HG02623 (cell line): ENCODE measurements around the gene SYT14.
"Not testable (repeated sequence)": the region's sequence is repeated elsewhere in the genome, so short reads cannot be mapped to it uniquely, and the experiment has no call there.

Experiments
- ATAC-seq: cut with Tn5 transposase; IDR thresholded peaks from one replicate; pipeline ENCODE4 v1.9.1; 2021; ENCODE audit warnings: moderate library complexity; ENCODE audit not compliant: unreplicated experiment

Gene SYT14

DNA sequence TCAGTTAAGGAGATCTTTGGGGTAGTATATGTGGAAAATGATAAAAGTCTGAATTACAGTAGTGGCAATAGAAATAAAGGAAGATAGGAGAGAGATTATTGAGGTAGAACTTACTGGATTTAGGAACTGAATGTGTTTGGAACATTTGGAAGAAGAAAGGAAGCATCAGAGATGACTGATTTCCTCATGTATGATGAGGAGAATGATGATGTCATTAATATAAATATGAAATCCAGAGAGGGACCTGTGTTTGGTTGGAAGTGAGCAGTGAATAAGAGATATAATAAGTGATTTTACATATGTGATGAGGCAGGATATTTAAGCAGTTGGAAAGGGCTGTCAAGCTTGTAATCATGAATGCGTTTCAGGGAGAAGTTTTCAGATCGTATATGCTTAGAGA, 86.3 kb downstream of the SYT14 start:
- ATAC-seq = no peak

DNA sequence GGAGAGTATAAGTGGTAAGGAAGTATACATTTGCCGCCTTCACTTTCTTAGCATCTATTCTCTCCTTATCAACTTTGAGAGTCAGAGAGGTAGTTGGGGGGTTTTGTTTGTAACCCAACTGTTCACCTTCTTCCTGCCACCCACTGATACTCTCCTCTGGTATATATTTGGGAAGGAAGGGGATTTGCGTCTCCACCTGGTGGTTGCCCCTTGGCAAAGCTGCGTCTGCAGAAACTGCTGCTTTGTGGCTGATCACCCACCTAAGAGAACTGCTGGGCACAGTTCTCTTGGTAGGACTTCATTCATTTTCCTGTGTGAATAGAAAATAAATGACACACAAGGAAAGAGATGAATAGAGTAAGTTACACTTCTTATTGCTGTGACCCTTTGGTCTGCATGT, 87.0 kb downstream of the SYT14 start:
- ATAC-seq = no peak

DNA sequence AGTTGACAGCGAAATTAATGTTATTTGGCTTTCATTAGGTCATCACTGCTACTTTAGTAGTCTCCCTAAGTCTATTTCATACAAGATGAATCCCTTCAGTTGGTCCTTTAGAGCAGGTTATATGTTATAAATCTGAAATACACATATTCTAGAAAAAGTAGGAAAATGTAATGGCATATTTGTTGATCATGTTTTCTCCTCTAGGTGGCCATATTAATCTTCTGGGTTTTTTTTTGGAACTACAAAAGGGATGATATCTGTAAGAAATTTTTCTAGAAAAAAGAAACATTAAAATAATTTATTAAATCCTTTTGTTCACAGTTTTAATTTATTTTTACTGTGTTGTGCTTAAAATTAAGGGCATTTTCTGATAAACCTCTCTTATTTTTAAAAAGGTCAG, 87.9 kb downstream of the SYT14 start:
- no peak for ATAC-seq

DNA sequence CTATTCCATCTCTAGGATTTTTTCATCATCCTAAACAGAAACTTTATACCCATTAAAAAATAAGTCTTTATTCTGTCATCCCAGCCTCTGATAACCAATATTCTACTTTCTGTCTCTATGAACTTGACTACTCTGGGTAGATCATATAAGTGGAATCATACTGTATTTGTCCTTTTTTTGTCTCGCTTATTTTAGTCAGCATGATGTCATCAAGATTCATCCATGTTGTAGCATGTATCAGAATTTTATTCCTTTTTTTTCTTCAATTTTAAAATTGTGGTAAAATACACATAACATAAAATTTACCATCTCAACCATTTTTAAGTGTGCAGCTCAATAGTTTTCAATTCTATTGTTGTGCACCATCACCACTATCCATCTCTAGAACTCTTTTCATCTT, 90.0 kb downstream of the SYT14 start:
- ATAC-seq = no peak

DNA sequence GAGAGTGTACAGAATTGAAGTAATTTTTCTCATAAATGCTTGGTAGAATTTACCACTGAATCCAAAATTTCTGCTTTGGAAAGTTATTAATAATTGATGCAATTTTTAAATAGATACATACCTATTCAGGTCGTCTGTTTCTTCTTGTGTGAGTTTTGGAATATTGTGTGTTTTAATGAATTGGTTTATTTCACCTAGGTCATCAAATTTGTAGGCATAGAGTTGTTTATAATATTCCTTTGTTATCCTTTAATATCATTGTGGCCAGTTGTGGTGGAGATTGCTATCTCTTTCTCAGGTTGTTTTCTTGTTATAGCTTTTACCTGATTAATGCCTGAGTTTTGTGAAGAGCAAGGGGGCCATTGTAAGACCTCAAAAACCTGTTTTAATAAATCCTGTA, 93.5 kb downstream of the SYT14 start:
- no peak for ATAC-seq

DNA sequence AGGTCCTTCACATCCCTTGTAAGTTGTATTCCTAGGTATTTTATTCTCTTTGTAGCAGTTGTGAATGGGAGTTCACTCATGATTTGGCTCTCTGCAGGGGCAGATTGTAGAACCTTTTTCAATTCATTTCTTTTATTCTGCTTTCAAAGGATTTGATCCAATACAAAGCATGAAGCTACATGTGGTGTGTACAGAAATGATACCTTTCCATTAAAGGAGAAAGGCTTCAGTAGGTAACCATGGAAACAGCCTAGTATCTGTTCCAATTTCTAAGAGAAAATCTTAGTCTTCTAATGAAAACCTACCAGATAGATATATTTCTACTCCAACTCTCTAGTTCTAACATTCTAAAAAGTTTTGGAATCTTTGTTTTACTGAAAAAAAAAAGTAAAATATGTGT, 105.0 kb downstream of the SYT14 start:
- ATAC-seq = no peak

DNA sequence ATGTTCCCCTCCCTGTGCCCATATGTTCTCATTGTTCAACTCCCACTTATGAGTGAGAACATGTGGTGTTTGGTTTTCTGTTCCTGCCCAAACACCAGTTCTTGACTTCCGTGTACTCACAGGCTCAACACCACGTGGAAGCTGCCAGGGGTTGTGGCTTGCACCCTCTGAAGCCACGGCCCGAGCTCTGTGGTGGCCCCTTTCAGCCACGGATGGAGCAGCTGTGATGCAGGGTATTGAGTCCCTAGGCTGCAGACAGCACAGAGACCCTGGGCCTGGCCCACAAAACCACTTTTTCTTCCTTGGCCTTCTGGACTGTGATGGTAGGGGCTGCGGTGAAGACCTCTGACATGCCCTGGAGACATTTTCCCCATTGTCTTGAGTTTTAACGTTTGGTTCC, 111.6 kb downstream of the SYT14 start:
- no peak for ATAC-seq

DNA sequence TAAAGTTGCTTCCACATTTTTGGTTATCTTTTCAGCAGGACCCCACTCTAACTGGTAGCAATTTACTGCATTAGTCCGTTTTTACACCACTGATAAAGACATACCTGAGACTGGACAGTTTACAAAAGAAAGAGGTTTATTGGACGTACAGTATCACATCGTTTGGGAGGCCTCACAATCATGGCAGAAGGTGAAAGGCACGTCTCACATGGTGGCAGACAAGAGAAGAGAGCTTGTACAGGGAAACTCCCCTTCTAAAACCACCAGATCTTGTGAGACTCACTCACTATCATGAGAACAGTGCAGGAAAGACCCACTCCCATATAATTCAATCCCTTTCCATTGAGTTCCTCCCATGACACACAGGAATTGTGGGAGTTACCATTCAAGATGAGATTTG, 112.5 kb downstream of the SYT14 start:
- ATAC-seq = not testable (repeated sequence)

DNA sequence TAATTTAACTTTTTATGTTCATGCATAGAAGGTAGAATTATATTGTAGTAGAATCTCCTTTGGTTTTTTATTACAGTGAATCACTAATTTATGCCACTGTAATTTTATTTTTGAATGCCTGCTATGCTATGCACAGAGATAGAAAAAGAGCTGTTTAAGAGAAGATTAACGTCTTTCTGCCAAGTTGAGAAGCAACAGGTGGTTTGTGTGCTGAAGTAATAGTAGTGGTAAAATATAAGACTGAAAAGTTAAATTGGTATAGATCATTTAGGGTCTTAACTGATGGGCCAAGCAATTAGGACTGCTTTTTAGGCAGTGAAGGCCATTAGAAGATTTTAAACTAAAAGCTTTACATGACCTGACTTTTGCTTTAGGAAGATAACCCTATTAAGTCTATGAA, 115.1 kb downstream of the SYT14 start:
- ATAC-seq = no peak

DNA sequence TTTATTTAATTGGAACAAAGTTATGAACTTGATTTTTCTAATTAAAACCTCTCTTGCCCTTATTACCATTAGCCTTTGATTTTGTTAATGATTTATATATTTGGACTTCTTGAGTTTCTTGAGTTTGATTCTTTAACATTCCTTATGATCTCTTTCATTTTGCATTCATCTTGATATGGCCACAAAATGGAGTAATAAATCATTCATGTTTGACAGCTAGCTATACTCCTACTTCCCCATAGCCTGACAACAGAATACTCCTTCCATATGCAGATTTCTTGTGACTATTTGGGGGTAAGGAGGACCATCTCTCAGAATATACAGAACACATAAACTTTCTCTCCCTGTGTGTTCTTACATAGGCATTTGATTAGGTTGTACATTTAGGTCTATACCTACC, 119.6 kb downstream of the SYT14 start:
- ATAC-seq = no peak

DNA sequence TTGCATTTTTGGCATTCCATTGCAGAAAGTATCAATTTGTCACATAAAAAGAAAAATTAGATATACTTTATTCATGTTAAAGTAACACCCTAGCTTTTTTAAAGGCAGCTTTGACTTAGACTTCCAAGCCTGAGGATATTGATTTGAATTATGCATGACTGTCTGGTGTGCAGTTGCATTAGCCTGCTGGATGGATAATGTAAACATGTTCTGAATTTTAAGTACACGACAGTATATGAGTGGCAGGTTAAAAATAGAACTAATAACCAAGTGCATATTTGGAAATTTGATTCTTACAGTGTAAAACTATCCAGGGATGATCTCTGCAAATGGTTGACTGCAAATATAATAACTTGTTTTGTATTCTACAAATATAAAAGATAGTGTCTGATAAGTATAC, 124.0 kb downstream of the SYT14 start:
- no peak for ATAC-seq

DNA sequence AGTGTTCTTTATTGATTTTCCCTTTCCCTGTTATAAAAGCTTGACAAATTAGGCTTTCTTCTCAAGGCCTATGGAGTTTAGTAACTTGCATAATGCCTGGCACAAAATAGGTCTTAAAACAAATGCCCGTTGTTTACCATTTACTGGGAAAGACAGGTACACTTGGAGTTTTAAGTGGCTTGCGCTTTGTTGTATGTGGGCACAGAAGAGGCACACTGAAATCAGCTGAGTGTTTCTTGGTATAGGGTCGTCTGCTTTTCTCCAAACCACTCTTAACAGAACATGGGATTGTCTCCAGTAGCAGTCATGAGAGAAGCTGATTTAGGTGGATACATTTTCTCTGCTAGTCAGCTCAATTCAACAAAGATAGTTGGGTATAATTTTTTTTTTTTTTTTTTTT, 132.5 kb downstream of the SYT14 start:
- ATAC-seq = no peak

DNA sequence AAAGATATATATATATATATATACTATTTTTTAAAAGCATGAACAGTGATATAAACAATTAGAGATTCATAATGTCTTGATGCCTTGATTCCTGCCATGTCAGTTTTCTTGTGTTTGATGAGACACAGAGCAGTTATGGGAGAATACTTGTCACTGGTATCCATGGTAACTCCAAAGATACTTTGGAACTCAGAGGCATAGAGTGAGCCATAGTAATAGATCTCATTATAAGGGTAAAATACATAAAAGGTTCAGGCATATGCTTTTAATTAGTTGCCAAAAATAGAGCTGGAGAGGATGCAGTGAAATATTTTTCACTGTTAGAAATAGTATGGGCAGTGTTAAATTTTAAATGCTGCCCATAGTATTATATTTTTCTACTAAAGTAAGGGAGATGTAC, 134.1 kb downstream of the SYT14 start:
- no peak for ATAC-seq

DNA sequence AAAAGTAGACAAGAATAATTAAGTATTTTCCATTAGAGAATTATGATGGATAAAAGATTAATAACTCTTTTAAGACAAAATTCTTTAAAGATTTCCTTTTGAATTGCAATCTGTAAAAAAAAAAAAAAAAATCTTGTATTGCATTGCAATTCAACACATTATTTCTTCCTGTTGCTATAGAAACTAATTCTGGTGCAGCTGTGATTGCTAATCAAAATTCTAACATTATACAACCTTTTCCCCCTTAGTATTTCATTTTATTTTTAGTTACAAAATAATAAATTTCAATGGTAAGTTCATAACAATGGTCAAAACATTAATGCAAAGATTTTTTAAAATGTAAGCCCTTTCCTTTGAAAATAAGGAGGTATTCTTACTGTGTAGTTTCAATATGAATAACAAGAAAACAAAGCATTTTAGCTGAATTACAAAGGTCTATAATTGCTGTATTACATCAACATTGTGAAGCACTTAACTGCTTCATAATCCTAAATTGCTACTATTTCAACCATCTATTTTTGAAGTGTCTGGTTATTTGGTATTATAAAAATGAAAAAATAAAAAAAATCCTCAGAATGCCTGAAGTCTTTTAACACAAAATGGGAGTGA, 135.0 kb downstream of the SYT14 start:
- no peak for ATAC-seq

DNA sequence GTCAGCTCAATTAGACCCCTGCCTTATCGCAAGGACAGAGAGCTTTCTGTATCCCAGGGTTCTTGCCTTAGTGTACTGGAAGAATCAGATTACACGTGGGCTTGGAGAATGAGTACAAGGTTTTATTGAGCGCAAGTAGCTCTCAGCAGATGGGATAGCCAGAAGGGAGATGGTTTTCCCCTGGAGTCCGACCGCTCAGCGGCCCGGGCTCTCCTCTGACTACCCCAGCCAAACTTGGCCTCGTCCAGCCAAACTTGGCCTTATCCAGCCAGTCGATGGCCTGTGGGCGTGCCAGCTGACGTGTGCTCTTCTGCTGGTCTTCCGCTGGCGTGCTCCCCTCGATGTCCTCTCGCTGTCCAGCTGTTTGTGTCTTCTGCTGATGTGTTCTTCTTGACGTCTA, 136.9 kb downstream of the SYT14 start:
- ATAC-seq = no peak

DNA sequence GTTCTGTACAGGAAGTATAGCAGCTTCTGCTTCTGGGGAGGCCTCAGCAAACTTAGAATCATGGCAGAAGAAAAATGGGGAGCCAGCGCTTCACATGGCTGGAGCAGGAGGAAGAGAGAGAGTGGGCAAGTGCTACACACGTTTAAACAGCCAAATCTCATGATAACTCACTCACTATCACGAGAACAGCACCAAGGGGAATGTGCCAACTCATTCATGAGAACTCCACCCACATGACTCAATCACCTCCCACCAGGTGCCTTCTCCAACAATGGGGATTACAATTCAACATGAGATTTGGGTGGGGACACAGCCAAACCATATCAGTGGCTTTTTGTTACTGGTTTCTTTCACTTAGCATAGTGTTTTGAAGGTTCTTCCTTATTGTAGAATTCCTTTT, 138.6 kb downstream of the SYT14 start:
- no peak for ATAC-seq

DNA sequence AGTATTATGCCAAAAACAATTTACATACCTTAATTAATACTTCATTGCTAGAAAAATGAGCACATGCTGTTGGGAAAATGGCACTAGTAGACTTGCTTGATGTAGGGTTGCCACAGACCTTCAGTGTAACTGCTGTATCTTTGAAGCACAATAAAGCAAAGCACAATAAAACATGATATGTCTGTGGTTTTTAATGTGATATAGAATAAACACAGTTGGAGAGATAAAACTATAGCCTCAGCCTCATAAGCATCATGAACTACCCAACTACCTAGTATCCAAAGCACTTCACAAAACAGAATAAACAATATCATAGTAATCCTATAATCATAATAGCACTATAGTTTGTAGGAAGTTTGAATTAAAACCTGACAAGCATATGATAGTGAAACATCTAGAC, 143.5 kb downstream of the SYT14 start:
- no peak for ATAC-seq

DNA sequence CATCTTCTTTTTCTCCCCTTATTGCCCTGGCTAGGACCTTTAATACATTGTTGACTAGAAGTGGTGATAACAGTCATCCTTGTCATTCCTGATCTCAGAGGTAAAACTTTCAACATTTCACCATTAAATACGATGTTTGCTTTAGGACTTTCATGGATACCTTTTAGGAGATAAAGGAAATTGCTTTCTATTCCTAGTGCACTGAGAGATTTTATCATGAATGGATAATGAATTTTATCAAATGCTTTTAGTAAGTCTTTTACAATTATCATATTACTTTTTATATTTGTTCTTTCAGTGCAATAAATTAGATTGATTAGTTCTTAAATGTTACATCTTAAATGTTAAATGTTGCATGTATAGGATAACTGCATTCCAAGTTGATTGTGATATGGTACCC, 147.3 kb downstream of the SYT14 start:
- ATAC-seq = no peak

DNA sequence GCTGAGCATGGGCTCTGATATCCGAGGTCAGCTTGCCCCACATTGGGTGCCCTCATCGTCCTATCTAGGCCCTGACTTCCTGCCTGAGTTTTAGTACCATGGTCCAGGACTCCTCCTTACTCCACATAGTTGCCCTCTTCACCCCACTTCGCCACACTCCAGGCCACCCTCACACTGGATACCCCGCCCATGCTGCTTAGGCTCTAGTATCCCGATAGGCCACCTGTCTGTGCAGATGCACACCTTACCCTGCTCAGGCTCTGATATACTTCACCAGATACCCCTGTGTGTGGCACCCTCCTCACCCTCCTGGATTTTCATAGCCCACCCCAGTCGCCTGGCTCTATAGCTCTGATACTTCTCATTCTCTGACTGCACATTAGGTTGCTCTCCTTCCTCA, 149.0 kb downstream of the SYT14 start:
- ATAC-seq = no peak

DNA sequence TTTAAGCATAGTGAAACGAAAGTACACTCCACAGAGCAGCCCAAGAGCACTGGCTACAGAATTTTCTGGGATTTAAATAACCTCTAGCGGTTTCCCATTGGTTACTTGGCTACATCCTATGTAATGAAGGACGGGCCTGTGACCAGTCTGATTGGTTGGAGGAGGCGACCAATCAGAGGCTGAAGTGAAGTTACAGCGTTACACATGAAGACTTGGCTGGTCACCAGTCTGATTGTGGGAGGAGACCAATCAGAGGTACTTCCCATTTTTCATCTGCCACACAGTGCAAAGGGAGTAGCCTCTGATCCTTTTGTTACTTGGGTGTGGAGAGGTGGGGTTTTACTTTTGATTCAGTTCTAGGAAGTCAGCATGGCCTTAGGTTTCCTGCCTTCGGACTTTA, 151.8 kb downstream of the SYT14 start:
- ATAC-seq = no peak

DNA sequence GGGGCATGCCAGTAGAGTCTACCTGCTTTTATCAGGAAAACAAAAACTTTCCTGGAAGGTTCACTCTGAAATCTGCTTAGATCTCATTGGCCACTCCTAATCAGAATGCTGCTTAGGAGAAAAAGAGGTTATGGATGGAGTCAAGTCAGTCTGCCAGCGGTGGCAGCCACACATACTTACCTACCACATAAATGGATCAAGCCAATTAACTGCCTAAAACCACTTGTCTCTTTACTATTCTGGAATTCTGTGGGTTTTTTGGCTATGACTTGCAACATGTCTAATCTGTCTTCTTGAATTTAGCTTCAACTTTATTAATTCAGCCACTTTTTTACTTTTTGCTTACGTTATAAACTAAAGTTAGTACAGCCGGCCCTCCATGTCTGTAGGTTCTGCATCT, 154.3 kb downstream of the SYT14 start:
- no peak for ATAC-seq

DNA sequence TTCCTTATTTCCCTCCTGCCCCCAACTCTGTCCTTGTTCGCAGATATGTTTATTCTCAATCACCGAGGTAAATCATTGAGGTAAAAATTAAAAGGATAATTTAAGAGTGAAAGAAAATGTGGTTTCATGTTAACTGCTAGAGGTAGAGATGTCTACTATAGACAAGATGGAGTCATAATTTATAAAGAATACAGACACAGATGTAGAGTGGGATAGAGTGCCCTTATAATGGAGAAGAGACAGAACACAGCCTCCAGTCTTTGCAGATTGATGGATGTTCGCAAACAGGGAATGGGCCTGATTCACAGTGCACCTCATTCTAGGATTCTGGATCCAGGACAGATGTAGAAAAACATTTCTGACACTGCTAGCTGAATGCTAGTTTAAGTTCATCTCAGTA, 155.4 kb downstream of the SYT14 start:
- ATAC-seq = no peak

DNA sequence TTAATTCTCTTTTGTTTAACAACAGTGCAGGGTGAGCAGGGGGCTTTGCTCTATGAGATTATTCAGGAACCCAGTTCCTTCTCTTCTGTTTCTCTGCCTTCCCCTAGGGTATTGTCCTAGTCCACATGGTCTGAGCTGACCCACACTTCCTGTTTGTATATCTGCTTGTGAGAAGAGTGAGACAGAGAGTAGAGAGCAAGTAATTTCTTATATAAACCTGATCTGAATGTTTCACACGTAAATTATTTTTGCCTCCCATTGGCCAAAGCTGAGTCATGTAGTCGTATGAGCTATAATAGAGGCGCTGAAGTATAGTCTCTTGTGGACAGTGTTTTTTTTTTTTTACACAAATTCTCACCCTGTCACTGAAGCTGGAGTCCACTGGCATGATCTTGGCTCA, 160.3 kb downstream of the SYT14 start:
- no peak for ATAC-seq

DNA sequence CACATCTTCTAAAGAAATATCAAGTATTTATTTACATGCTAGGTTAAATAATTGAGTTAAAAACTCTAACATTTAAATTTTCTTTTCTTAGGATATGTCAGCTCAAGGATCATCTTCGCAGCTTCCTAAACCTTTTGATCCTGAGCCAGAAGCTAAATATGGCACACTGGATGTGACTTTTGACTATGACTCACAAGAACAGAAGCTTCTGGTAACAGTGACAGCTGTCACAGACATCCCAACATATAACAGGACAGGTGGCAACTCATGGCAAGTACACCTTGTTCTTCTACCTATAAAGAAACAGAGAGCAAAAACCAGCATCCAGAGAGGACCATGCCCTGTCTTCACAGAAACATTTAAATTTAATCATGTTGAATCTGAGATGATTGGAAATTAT, 161.9 kb downstream of the SYT14 start:
- no peak for ATAC-seq
